DOHH2 (cell line): Measurements from ENCODE around the gene CR1L.

Source experiments
- CTCF ChIP-seq: fragments of 200-600 bp; sonication (generic); IDR thresholded peaks from one replicate; pipeline ENCODE4 v1.5.1; 2014; ENCODE audit warnings: antibody characterized with exemption, mild to moderate bottlenecking, low read depth, low read length; ENCODE audit not compliant: poor library complexity, severe bottlenecking
- EZH2phosphoT487 ChIP-seq: fragments of 200-600 bp; sonication (generic); IDR thresholded peaks from 2 replicates; pipeline ENCODE4 v1.6.1; 2017; ENCODE audit warnings: borderline replicate concordance, mild to moderate bottlenecking, antibody characterized with exemption, low read length, moderate library complexity, mixed read lengths

- TF ChIP-seq CTCF (no peak), EZH2phosphoT487 (no peak)
These were observed 18.0 kb upstream of the CR1L start for GRCh38 chr1:207626972-207627337.
